ENCODE measurements around the gene POLR3K.

POLR3K gene

GRCh38 chr16:79151-80054, 26.0 kb upstream of the POLR3K start:
- no peak for DNase-seq (ENCODE audit: extremely low spot score)
- ChIA-PET CTCF (interaction anchor here (1.6 to 32.8 kb wide), 3 partner anchors 9 to 14 kb away, joined by 5 to 701 read pairs (median 7); no protein-coding TSS in a partner anchor), POLR2A (no interaction called here)
- no peak for TF ChIP-seq CTCF (IDR thresholded peaks at IDR 0.05; ENCODE audit: control extremely low read depth, extremely low read depth, low read depth, missing control alignments)

- TF ChIP-seq CTCF (IDR thresholded peaks at IDR 0.05; ENCODE audit: control extremely low read depth, extremely low read depth, low read depth, missing control alignments) = no peak
- POLR2A ChIA-PET = no interaction called here
- CTCF ChIA-PET = interaction anchor here (1.6 to 32.8 kb wide), 3 partner anchors 9 to 13 kb away, joined by 5 to 701 read pairs (median 7); no protein-coding TSS in a partner anchor
- DNase-seq (ENCODE audit: extremely low spot score) = peak; percentile 62
Measured at GRCh38 chr16:78444-79150, 25.2 kb upstream of the POLR3K start.

DNA sequence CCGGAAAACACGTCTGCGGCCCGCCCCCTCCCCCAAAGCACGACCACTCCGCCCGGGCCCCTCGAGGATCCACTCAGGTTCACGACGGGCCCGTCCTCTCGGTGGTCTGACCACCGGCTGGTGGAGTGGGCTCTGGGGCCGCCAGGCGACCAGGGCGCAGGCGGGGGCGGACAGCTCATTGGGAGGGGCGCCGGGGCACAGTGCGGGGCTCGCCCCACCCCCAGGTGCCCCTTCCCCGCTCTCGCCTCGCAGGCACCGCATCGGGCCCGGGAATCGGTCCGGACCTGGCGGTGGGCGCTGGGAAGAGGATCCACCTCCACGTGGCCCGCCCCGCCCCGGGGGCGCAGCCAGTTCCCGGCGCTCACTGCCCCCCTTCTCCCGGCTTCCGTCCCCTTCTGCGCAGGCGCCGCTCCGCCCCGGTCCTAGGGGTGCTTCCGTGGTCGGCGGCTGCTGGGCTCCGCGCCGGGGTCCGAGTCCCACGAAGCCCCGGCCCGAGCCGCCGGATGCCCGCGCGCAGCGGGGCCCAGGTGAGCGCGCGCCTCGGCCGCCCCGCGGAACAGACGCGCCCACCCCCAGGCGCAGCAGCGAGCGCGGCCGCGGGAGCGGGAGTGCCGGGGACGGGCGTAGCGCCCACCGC, 24.5 kb upstream of the POLR3K start, which contains the start of gene MPG:
Gene MPG, plus strand, starts transcription at position 419 of the 637 bp plus-strand sequence. Its CDS starts 85 bp downstream, at position 504.
- CTCF ChIA-PET = interaction anchor here (0.9 to 32.8 kb wide), 6 partner anchors 8 to 29 kb away, joined by 3 to 701 read pairs (median 6); no protein-coding TSS in a partner anchor
- DNase-seq (ENCODE audit: extremely low spot score) = peak; percentile 98
- POLR2A ChIA-PET = interaction anchor here (0.7 kb wide), 1 partner anchor 294 kb away, joined by 3 read pairs; no protein-coding TSS in a partner anchor
- no peak for TF ChIP-seq CTCF (IDR thresholded peaks at IDR 0.05; ENCODE audit: control extremely low read depth, extremely low read depth, low read depth, missing control alignments)

- CTCF ChIA-PET = interaction anchor here (0.9 to 32.8 kb wide), 5 partner anchors 8 to 29 kb away, joined by 3 to 701 read pairs (median 5); no protein-coding TSS in a partner anchor
- TF ChIP-seq CTCF (IDR thresholded peaks at IDR 0.05; ENCODE audit: control extremely low read depth, extremely low read depth, low read depth, missing control alignments) = no peak
- POLR2A ChIA-PET = interaction anchor here (0.7 kb wide), 1 partner anchor 295 kb away, joined by 3 read pairs; no protein-coding TSS in a partner anchor
- DNase-seq (ENCODE audit: extremely low spot score) = peak; percentile 68
Measured at GRCh38 chr16:77273-77806, 23.9 kb upstream of the POLR3K start.

DNA sequence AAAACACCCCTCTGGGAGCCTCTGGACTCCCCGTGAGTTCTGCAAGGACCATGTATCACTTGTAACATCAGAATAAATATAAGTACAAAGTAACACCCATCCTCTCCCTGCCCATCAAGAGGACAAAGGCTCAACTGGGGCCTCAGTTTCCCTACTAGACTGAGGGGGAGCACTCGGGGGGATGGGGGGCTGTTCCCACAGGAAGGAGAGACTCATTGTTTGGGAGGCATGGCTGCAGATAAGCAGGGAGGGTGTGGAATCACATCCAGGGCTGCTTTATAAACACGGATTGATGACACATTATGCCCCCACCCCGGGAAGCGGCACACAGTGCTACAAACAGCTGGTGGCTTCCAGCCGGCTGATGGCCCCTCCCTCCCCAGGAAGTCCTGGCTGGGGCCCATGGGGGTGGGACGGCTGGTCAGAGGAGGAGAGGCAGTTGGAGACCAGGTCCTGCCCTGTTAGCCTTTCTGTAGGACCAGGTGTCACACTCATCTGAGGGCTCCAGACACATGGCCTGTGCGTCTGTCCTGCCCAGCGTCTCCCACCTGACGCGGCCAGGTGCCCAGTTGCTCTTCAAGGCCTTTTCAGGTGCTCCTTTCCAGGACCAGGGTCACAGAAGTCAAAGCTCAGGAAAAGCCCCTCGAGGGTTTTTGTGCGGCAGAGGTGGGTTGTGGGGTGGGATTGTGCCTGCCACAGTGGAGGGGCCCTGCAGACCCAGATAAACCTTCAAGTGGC, 23.3 kb upstream of the POLR3K start:
- ChIA-PET POLR2A (no interaction called here), CTCF (interaction anchor here (0.9 to 32.8 kb wide), 5 partner anchors 8 to 30 kb away, joined by 3 to 701 read pairs (median 5); no protein-coding TSS in a partner anchor)
- no peak for DNase-seq (ENCODE audit: extremely low spot score)
- no peak for TF ChIP-seq CTCF (IDR thresholded peaks at IDR 0.05; ENCODE audit: control extremely low read depth, extremely low read depth, low read depth, missing control alignments)

Measured in GM10248 (cell line).